Tibial nerve (tissue), 4 donors: ENCODE measurements around the gene OTOP3. TPM values are rescaled to one million over a fixed set of nuclear protein-coding genes. Genes with fewer than 3 reads are reported as not detected.

Source experiments
- DNase-seq, 2 donors: peaks; one replicate each; pipeline ENCODE4 v3.0.0-alpha.2; 2019; ENCODE audit warnings: low spot score in 2 of 2
- H3K27ac ChIP-seq, 4 donors: fragments of 200-600 bp; sonication (generic) in 3 of 4; one replicate each; pipeline ENCODE4 v1.5.1; 2017 to 2019; ENCODE audit warnings: mild to moderate bottlenecking in 1 of 4
- H3K27me3 ChIP-seq, 2 donors: fragments of 200-600 bp; sonication (generic) in 1 of 2; one replicate each; pipeline versions ENCODE4 v1.5.1 to v1.6.0; 2017 to 2019
- H3K36me3 ChIP-seq, 3 donors: fragments of 200-600 bp; sonication (generic); one replicate each; pipeline ENCODE4 v1.5.1; 2018 to 2019
- H3K4me1 ChIP-seq, 4 donors: fragments of 200-600 bp; sonication (generic) in 3 of 4; one replicate each; pipeline ENCODE4 v1.5.1; 2017 to 2019
- H3K4me3 ChIP-seq, 4 donors: fragments of 200-600 bp; sonication (generic) in 3 of 4; one replicate each; pipeline ENCODE4 v1.5.1; 2017 to 2019; ENCODE audit warnings: mild to moderate bottlenecking in 1 of 4, moderate library complexity in 1 of 4
- H3K9me3 ChIP-seq, 4 donors: fragments of 200-600 bp; sonication (generic) in 3 of 4; one replicate each; pipeline ENCODE4 v1.5.1; 2017 to 2019
- CTCF ChIP-seq, 5 experiments: fragments of 200-600 bp in 3 of 5; fragments of 450-650 bp in 2 of 5; sonication (generic) in 3 of 5; IDR thresholded peaks; one replicate each; pipeline ENCODE4 v1.5.1; 2016 to 2019; ENCODE audit warnings: antibody characterized with exemption in 5 of 5, mild to moderate bottlenecking in 3 of 5, moderate library complexity in 2 of 5
- EP300 ChIP-seq, 2 donors: sonication (generic); formaldehyde crosslinking; IDR thresholded peaks; one replicate each; pipeline ENCODE4 v1.6.1; 2017; ENCODE audit warnings: antibody characterized with exemption in 2 of 2, mild to moderate bottlenecking in 1 of 2
- POLR2A ChIP-seq, 2 donors: fragments of 450-650 bp; IDR thresholded peaks; one replicate each; pipeline ENCODE4 v1.6.1; 2017; ENCODE audit warnings: antibody characterized with exemption in 2 of 2, mild to moderate bottlenecking in 2 of 2, moderate library complexity in 2 of 2
- WGBS, 2 donors: methylation state at CpG; one replicate each; pipeline ENCODE4 v1.1.5; 2018; 5-methylcytosine and 5-hydroxymethylcytosine counted together
- total RNA-seq, 4 donors: library from RNA; depleted of rRNA; stranded (reverse); fragments of >200 nt; gene quantifications; one replicate each; pipeline ENCODE4 v1.1.0, GENCODE V29; 2016

The OTOP3 gene
- total RNA-seq, 4 donors from 2014 or later = not detected

GRCh38 chr17:74919440-74920305 lies 16.0 kb upstream of the OTOP3 start:
- no peak for DNase-seq
- Histone ChIP-seq H3K4me1 (peaks cover 0 to 49% (median 20%) of the 10 kb centered on the region in 4 donors), H3K36me3 (no peaks in the 10 kb centered on the region), H3K9me3 (no peaks in the 10 kb centered on the region), H3K27me3 (peaks cover 0 to 93% of the 10 kb centered on the region in 2 donors), H3K27ac (no peak overlapping the region), H3K4me3 (no peak overlapping the region)
- TF ChIP-seq EP300 (IDR thresholded peaks at IDR 0.05) = no peak
- no peak for TF ChIP-seq CTCF (IDR thresholded peaks at IDR 0.05)
- TF ChIP-seq POLR2A (IDR thresholded peaks at IDR 0.05) = no peak
- WGBS, 2 donors = 68 to 87% methylated on average over 37 to 48 of the region's 67 CpGs

- H3K27ac ChIP-seq = no peak overlapping the region
- H3K27me3 ChIP-seq = peaks cover 0 to 94% of the 10 kb centered on the region in 2 donors
- DNase-seq = no peak
- H3K4me3 ChIP-seq = no peak overlapping the region
- 75 to 90% methylated on average over 22 to 27 of the region's 27 CpGs for WGBS, 2 donors
- TF ChIP-seq CTCF (IDR thresholded peaks at IDR 0.05) (no peak), EP300 (IDR thresholded peaks at IDR 0.05) (no peak), POLR2A (IDR thresholded peaks at IDR 0.05) (no peak)
- no peaks in the 10 kb centered on the region for H3K9me3 ChIP-seq
- peaks cover 0 to 51% (median 21%) of the 10 kb centered on the region in 4 donors for H3K4me1 ChIP-seq
- no peaks in the 10 kb centered on the region for H3K36me3 ChIP-seq
Measured at GRCh38 chr17:74920306-74920620, 15.4 kb upstream of the OTOP3 start.

GRCh38 chr17:74920642-74921025 lies 15.1 kb upstream of the OTOP3 start:
- TF ChIP-seq EP300 (IDR thresholded peaks at IDR 0.05) = no peak
- no peak for TF ChIP-seq CTCF (IDR thresholded peaks at IDR 0.05)
- no peak for TF ChIP-seq POLR2A (IDR thresholded peaks at IDR 0.05)
- DNase-seq = no peak
- H3K27ac ChIP-seq = no peak overlapping the region
- 46 to 62% methylated on average over 6 of the region's 6 CpGs for WGBS, 2 donors
- peaks cover 0 to 96% of the 10 kb centered on the region in 2 donors for H3K27me3 ChIP-seq
- no peaks in the 10 kb centered on the region for H3K9me3 ChIP-seq
- peaks cover 0 to 51% (median 21%) of the 10 kb centered on the region in 4 donors for H3K4me1 ChIP-seq
- H3K36me3 ChIP-seq = no peaks in the 10 kb centered on the region
- H3K4me3 ChIP-seq = no peak overlapping the region

- H3K36me3 ChIP-seq = no peaks in the 10 kb centered on the region
- H3K9me3 ChIP-seq = no peaks in the 10 kb centered on the region
- H3K27ac ChIP-seq = no peak overlapping the region
- peaks cover 0 to 96% of the 10 kb centered on the region in 2 donors for H3K27me3 ChIP-seq
- peaks cover 0 to 51% (median 21%) of the 10 kb centered on the region in 4 donors for H3K4me1 ChIP-seq
- DNase-seq = no peak
- no peak overlapping the region for H3K4me3 ChIP-seq
- 23 to 34% methylated on average over 17 to 19 of the region's 19 CpGs for WGBS, 2 donors
- no peak for TF ChIP-seq POLR2A (IDR thresholded peaks at IDR 0.05)
- TF ChIP-seq EP300 (IDR thresholded peaks at IDR 0.05) = no peak
- no peak for TF ChIP-seq CTCF (IDR thresholded peaks at IDR 0.05)
Measured at GRCh38 chr17:74921026-74921681, 14.5 kb upstream of the OTOP3 start.

GRCh38 chr17:74921769-74922168 lies 13.9 kb upstream of the OTOP3 start:
- no peak overlapping the region for H3K4me3 ChIP-seq
- H3K27ac ChIP-seq = no peak overlapping the region
- WGBS, 2 donors = 20 to 78% methylated on average over 1 to 2 of the region's 2 CpGs
- peaks cover 0 to 97% of the 10 kb centered on the region in 2 donors for H3K27me3 ChIP-seq
- H3K36me3 ChIP-seq = no peaks in the 10 kb centered on the region
- no peak for DNase-seq
- TF ChIP-seq CTCF (IDR thresholded peaks at IDR 0.05) (no peak), POLR2A (IDR thresholded peaks at IDR 0.05) (no peak), EP300 (IDR thresholded peaks at IDR 0.05) (no peak)
- no peaks in the 10 kb centered on the region for H3K9me3 ChIP-seq
- peaks cover 0 to 51% (median 21%) of the 10 kb centered on the region in 4 donors for H3K4me1 ChIP-seq
